AG08395 (cell line): Measurements from ENCODE around the gene ANO9.
"Not testable (repeated sequence)": the region's sequence is repeated elsewhere in the genome, so short reads cannot be mapped to it uniquely, and the experiment has no call there.

Experiments
- DNase-seq: peaks from one replicate; pipeline ENCODE4 v3.0.0; 2012; ENCODE audit warnings: mixed read lengths, low spot score

The ANO9 gene

DNA sequence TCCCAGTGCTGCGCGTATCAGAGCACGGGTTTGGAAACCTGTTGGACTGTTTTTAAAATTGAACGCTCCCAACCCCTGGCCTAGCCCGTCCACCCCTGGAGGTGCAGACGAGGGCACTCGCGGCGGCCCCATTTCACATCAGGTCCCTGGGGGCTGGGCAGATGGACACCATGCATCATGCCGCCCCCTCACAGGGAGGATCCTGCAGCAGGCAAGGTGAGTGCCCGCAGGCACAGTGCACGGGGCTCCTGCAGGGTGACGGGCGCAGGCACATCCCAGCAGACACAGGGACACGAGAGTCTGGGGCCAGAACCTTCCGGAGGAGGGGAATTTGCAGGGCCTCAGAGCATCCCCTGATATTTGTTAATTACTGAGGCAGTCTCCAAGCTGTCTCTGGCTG, 7.3 kb downstream of the ANO9 start:
- DNase-seq, result no peak

DNA sequence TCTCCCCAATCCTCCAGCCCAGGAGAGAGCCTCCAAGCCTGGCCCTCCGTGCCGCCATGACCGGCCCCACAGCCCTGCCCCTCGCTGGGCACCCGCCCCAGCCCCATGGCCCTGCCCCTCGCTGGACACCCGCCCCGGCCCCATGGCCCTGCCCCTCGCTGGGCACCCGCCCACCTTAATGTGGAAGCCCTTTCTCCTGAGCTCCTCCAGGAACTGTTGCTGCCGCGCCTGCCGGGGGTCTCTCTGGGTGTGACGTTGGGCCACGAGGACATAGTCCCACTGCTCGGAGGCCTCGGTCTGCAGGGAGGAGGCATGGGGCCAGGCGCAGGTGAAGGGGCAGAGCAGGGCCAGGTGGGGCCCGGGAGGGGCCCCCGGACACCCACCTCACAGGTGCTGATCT, 8.2 kb downstream of the ANO9 start:
- no peak for DNase-seq

DNA sequence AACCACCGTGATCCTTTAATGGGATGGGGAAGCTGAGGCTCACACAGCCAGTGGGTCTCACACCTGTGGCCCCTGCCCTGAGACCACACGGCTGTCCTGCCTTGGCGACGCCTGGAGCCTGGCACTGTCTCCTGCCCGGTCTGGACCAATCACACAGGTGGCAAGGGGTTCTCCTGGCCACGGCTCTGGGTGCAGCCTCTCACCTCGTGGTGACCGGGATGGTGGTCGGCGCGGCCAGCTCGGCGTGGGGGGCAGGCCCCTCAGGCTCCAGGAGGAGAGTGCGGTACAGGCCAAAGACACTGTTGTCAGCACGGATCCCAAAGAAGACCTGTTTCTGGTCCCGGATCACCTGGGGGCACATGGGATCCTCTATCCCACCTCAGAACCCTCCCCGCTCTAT, 8.7 kb downstream of the ANO9 start:
- DNase-seq, result no peak

DNA sequence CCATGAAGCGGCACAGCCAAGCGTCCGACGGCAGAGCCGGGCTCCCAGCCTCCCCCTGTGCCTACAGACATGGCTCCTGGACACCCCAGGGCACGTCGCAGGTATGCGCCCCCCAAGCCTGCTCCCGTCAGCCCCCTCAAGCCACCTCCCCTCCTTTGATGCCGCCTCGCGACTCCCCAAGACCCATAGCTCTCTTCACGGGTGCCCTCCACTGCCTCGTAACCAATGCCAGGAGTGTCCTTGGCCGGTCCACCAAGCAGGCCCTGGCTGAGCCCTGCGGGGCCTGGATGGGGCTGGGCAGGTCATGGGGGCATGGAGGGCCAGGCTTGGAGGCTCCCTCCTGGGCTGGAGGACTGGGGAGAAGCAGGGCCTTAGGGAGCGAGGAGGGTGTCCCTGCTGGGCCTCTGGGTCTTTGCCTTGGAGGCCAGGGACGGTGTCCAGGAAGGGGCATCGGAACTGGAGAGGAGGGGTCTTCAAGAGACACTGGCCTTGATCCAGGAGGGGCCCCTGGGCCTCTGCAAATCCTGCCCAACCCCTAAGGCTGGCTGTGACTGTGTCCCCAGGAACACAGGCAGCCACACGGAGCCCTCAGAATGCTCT, 9.2 kb downstream of the ANO9 start:
- DNase-seq, result no peak

DNA sequence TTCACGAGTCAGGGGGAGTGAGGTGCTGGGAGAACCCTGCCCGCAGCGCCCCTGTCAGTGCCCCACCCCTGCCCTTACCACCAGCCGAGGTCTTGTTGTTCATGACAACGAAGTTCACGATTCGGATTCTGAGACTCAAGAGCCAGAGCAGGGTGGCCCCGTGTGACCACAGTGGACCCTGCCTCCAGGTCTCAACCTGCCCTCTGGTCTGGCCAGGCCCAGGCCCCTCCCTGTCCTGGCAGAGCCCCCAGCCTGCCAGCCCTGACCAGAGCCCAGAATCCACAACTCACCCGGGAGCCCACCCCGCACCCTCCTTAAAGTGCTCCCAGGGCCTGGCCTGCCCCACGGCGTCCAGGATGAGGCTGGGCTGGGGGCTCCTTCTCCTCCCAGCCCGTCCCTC, 9.9 kb downstream of the ANO9 start:
- DNase-seq, result no peak

DNA sequence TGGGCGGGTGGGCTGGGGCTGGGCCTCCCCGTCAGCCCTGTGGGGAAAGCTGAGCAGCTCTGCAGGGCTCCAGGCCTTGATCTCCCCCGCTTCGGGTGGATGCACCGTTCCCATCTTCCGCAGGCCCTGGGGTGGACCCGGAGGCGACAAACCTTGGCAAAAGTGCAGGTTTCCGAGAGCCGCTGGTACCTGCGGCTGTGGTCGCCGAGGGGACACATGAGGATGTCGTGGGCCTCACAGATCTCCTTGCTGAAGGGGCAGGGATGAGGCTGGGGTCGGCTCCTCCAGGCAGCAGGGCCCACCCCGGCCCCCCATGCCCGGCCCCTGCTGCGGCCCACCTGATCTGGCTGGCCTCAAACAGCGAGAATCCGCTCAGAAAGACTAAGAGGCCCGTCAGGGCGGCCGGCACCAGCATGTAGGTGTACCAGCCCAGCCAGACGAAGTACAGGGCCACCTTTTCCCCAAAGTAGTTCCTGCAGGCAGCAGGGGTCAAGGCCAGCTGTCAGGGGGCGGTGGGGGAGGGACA, 11.8 kb downstream of the ANO9 start:
- DNase-seq, result no peak

DNA sequence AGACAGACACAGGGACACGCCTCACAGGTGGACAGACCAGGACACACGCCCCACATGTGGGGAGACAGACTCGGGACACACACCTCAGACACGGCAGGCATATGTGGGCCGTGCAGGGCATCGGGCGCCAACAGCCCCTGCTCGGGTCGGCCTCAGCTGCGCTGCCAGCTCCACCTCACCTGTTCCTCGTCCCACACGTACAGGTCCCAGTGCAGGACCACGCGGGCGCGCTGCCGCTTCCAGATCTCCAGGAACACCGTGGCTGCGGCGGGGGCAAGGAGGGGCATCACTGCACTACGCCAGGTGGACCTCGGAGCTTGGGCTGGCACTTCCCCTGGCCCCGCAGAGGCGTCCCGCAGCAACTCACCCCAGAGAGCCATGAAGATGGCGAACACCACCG, 12.4 kb downstream of the ANO9 start:
- no peak for DNase-seq

DNA sequence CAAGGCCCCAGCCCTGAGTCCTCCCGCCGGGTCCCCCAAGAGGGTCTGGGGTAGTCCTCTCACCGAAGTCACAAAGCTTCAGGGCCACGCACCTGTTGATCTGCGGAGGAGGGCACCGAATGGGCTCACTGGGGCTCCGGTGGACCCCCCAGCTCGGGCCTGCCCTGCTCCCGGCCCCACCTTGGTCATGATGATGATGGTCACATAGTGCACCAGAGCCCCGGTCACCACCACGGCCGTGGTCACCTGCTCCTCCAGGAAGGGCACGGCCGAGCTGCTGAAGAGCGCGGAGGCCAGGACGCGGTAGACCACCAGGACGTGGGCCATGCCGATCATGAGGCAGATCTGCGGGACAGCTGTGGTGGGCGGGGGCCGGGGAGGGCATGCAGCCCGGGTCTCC, 13.5 kb downstream of the ANO9 start:
- no peak for DNase-seq

DNA sequence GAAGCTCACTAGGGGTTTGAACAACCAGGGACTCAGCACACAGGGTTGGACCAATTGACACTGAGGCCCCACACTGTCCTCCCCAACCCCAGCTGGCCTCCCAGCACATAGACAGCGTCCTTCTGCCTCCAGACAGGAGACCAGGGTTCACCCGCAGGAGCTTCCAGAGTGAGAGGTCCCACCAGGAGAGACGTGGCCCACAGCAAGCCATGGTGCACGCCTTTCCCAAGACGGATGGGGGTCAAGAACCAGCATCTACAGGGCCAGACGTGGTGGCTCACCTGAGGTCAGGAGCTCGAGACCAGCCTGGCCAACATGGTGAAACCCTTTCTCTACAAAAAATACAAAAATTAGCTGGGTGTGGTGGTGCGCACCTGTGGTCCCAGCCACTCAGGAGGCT, 15.0 kb downstream of the ANO9 start:
- DNase-seq, result no peak

DNA sequence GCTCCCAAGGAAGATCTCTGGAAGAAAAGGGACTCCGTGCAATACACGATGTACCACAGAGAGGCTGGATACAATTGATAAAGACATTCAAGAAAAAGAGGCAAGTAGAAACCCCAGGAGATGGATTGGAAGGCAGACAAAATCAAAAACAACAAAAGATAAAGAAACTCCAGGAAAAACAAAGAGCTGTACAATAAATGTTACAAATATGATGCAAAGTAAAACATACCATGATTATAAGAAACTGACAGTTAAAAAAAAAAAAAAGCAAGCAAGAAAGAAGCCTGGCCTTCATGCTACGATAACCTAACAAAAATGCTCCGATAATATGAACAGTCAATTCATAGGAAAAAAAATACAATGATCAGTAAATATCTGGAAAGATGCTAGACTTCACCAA, 16.5 kb downstream of the ANO9 start:
- DNase-seq, result no peak

DNA sequence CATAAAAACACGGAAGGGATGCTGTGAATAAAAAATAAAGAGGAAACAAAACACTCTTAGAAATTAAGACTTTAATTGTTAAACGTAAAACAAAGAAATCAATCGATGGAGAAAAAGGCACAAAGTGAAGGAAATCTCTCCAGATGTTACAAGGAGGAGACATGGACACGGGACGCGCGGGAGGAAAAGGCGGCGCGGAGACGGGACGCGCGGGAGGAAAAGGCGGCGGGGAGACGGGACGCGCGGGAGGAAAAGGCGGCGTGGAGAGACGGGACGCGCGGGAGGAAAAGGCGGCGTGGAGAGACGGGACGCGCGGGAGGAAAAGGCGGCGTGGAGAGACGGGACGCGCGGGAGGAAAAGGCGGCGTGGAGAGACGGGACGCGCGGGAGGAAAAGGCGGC, 17.0 kb downstream of the ANO9 start:
- DNase-seq, result not testable (repeated sequence)

DNA sequence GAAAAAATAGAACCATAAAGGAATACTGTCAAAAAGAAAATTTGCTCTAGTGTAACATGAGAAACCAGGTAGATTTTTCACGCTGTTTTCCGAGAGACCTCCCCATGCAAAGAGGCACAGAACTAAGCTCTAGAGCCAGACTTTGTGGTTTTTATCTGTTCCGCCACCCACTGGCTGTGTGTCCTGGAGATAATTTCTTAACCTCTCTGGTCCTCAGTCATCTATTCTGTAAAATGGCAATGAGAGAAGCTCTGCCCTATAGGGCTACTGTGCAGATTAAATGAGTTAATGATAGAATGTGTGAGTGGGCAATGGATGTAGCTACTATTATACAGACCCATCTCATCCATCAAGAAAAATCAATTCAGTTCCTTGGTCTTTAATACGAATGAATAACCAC, 17.6 kb downstream of the ANO9 start:
- no peak for DNase-seq

DNA sequence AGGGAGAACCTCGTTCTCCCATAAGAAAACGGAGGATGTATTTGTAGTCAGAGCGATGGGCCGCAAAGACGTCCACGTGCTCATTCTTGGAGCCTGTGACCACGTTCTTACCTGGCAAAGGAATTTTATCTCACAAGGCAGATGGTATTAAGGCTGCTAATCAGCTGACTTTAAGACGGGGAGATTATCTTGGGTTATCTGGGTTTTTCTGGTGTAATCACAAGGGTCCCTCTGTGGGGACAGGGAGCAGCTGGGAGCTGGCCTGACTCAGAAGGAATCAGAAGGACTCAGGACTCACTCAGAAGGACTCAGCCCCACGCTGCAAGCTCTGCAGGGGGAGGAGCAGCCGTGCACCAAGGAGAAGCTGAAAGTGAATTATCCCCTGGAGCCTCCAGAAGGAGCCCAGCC, 19.6 kb downstream of the ANO9 start:
- no peak for DNase-seq

DNA sequence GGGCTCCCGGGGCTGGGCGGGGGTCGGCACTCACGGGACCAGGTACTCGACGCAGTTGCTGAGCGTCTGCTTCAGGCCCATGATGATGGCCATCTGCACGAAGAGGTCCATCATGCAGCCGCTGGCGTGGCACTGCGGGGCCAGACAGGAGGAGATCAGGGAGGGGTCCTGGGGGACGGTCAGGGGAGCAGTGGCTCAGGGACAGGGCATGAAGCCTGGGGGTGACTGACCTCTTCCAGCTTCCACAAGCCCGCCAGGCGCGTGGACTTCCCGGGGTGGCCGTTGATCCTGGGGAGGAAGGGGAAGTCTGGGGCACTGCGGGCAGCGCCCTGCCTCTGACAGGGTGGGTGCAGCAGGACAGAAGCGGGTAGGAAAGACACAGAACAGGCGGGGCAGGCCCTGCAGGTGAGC, 20.9 kb downstream of the ANO9 start:
- DNase-seq, result no peak

DNA sequence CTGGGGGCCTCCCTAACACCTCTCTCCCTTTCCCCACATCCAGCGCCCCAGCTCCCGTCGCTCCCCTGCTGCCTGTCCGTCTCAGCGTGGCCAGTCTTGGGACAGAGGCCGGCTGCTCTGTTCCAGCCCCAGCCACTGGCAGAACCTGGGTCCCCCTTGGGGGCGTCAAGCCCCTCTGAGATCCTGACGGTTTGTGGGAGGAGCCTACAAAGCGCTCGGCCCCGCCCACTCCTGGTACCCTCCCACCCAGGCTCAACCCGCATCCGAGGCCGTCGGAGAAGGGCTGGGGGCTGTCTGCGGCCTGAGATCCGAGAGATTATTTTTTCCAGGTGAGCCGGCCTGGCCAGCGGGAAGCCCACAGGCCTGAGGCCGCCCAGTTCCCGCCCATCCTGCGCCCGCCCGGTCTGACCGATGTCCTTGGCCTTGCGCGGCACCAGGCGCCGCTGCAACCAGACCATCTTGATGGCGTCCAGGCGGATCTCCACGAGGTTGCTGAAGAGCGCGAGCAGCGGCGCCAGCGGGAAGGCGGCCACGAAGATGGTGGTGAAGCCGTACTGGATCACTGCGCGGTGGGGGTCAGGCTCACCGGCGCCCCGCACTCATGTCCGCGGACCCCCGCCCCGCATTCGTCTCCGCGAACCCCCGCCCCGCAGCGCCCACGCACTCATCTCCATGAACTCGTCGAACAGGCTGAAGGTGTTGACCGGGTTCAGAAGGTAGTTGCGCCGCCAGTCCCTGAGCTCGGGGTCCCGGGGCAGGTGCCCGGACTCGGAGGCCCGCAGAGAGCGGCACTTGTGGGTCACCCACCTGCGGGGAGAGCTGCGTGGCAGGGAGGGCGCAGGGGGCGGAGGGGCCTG, 21.5 kb downstream of the ANO9 start:
- DNase-seq, result no peak

DNA sequence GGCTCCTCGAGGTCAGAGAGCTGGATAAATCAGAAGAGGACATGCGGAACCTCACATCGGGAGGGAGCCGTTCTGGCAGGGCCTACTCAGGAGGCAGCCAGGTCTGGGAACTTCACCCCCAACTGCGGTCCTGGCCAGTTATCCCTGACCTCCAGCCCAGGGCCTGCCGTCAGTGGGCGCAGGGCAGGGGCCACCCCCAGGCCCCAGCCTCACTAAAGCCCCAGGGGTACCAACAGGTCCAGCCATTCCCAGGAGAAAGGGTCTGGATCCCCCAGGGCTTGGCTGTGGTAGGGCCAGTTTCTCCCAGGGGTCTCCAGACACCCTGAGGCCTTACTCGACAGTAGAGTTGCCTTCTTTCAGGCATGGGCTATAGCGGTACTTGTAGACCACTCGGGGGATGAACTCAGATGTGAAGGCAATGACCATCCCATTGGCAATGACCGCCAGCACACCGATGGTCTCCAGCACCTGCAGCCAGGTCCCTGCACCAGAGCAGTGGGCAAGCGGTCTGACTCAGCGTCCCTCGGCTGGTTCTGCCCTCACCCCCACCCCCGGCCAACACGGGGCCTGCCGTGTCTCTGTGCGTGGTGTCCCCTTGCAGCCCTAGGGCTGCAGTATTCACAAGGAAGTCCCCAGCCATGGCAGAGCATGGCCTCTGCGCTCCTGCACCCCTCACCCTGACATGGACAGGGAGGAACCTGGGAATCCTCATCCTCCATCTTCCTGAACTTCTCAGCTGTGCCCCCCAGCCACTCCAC, 22.4 kb downstream of the ANO9 start:
- no peak for DNase-seq

DNA sequence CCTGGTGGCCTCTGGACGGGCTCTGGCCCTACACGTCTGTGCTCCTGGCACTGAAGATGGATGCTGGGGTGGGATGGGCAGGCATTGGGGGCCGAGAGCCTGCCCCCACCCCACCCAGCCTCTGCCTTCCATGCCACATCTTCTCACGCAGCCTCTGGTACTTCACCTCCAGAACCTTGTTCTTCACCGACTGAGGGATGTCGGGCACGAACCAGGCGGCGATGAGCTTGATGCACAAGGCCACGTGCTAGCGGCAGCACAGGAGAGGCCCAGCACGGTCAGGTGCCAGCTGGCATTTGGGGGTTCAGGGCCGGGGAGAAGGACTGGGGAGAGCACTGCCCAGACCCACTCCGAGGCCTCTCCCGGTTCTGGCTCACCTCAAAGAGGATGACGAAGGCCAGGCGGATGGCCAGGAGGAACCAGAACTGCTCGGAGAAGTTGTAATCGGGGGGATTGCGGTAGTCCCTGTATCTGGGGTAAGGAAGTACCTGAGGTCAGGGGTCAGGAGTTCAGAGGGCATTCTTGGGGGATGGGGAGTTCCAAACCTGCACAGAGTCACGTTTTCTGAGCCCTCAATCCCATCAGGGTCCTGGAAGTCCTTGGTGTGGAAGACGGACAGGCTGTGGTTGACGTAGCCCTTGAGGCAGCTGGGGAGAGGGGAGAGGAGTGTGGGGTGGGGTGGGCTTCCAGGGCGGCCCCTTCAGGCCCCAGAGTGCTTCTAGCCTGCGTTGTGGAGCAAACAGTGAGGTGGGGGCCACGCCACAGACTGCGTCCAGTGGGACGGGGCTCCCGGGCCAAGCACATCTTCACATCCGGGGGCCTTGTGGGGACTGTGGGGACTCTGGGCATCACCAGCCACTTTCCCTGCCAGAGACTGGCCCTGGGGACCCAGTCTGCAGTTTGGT, 23.2 kb downstream of the ANO9 start:
- no peak for DNase-seq

DNA sequence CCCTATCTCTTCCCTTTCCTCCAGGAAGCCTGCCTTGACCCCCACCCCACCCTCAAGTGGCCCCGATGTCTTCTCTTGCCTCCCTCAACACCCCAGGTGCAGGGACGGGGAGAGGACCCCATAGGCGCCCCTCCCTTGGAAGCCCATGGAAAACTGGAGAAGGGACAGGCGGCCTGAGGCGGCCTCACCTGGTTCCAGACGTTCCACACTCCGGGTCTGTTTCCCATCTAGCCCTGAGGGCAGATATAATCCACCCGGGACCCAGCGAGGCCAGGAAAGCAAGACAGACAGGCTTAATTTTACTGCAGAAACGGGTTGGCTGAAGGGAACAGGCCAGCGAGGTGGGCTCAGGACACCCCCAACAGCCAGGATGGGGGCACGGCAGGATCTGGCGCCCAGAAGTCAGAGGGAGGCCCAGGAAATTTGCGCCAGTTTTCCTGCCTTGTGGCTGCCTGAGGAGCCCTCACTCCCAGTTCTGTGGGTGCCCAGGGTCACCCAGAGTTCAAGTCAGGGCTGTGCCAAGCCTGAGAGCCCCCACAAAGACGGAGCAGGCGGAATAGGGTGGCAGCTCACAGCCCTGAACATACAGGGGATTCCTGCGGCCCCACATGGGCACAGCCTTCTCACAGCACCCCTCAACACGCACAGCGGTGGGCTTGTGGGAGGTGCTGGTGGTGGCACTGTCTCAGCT, 24.0 kb downstream of the ANO9 start:
- DNase-seq, result no peak

DNA sequence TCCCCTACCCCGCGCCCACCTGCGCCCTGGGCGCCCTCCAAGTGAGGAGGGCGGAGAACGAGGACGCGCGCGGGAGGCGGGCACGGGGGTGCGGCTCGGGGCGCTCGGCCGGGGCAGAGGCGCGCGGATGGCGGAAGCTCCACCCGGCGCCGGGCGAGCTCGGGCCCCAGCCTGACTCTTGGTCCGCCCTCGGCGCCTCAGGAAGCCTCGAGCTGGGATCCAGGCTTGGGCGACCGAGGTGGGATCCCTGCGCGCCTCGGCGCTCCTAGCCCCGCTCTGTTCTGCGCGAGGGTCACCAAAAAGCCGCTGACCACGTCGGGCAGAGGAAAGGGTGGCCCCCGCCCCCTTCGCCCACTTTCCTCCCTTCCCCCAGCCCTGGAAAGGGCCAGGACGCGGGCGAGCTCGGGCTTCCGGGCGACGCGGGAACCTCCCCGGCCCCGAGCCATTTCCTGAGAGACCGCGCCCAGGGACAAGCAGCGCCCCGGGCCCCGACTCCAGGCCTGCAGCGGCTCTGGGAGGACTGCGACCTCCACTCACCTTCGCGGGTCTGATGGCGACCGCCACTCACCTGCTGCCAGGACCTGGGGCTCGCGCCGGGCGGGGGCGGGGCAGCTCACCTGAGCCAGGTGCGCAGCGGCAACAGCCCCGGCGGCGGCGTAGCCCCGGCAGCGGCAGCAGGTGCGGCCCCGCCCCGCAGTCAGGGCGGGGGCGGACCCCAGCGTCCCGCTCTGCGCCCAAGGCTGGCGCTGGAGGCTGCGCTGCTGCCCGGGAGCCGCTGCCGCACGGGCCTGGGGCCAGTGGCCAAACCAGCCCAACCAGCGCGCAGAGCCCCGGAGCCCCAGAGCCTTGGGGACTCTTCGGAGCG, 24.8 kb downstream of the ANO9 start:
- peak; percentile 38 for DNase-seq

DNA sequence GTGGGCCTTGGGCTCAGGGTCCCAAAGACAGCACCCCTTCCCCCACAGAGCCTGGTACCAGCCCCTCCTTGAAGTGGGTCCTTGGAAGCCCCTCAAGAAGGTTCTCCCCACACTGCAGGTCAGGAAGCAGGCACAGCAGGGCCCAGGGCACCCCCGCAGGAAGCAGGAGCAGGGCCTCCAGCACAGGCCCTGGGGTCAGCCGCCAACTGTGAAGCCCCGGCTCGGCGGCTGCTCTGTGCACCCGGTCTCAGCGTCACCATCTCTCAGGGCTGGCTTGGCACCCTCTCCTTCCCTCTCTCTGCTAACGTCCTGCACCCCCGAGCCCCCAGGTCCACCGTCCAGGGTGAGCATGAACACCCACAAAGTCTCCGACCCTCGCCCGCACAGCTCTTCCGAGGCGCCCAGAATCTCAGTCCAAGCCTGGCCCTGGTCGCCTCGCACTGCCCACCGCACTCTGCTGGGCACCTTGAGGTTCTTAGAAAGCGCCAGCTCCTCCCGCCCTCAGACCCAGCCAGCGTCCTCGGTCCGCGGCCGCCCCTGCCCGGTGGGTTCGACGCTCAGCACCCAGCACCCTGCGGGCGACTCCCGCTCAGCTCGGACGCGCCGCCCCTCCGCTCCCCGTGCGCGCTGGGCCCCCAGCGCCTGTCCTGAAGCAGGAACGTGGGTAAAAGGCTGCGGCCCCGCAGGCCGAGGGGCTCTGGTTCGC, 25.6 kb downstream of the ANO9 start:
- no peak for DNase-seq
